NK-92 treated with Interleukin-12 subunit alpha and Interleukin-12 subunit beta, amount 100 ng/mL, for 24 hours (cell line): ENCODE measurements around the gene BHLHE41.

Experiments
- DNase-seq: peaks from one replicate; lab custom pipeline; 2025; lab: John Stamatoyannopoulos, UW

Gene BHLHE41

GRCh38 chr12:26124446-26125399 lies at the start of gene BHLHE41:
Gene BHLHE41, minus strand, starts transcription at chr12:26125037. Its CDS starts 258 bp downstream, at chr12:26124779.
- DNase-seq = no peak

GRCh38 chr12:26172946-26173552 lies 48.2 kb upstream of the BHLHE41 start:
- DNase-seq = no peak

GRCh38 chr12:26172539-26172938 lies 47.7 kb upstream of the BHLHE41 start:
- DNase-seq = no peak

GRCh38 chr12:26172013-26172412 lies 47.2 kb upstream of the BHLHE41 start:
- no peak for DNase-seq

- no peak for DNase-seq
Measured at GRCh38 chr12:26164118-26164517, 39.3 kb upstream of the BHLHE41 start.

- no peak for DNase-seq
Measured at GRCh38 chr12:26162905-26163304, 38.1 kb upstream of the BHLHE41 start.

GRCh38 chr12:26162174-26162573 lies 37.3 kb upstream of the BHLHE41 start:
- DNase-seq = no peak

GRCh38 chr12:26158078-26158764 lies 33.4 kb upstream of the BHLHE41 start:
- no peak for DNase-seq

GRCh38 chr12:26157001-26157400 lies 32.2 kb upstream of the BHLHE41 start:
- no peak for DNase-seq

GRCh38 chr12:26156201-26156871 lies 31.5 kb upstream of the BHLHE41 start:
- no peak for DNase-seq

- no peak for DNase-seq
Measured at GRCh38 chr12:26153421-26154154, 28.8 kb upstream of the BHLHE41 start.

- DNase-seq = no peak
Measured at GRCh38 chr12:26152507-26153102, 27.8 kb upstream of the BHLHE41 start.

- no peak for DNase-seq
Measured at GRCh38 chr12:26150736-26151450, 26.1 kb upstream of the BHLHE41 start.

- DNase-seq = no peak
Measured at GRCh38 chr12:26149968-26150500, 25.2 kb upstream of the BHLHE41 start.

GRCh38 chr12:26148291-26148690 lies 23.5 kb upstream of the BHLHE41 start:
- no peak for DNase-seq

- no peak for DNase-seq
Measured at GRCh38 chr12:26143291-26143690, 18.5 kb upstream of the BHLHE41 start.

GRCh38 chr12:26138860-26139259 lies 14.0 kb upstream of the BHLHE41 start:
- no peak for DNase-seq

- no peak for DNase-seq
Measured at GRCh38 chr12:26136688-26137087, 11.9 kb upstream of the BHLHE41 start.

- DNase-seq = no peak
Measured at GRCh38 chr12:26135571-26135970, 10.7 kb upstream of the BHLHE41 start.

- no peak for DNase-seq
Measured at GRCh38 chr12:26135010-26135420, 10.2 kb upstream of the BHLHE41 start.
